Astrocyte of the spinal cord (primary cell): ENCODE results near the gene BECN2.

Experiments used
- DNase-seq: peaks from one replicate; pipeline ENCODE4 v3.0.0; 2011; ENCODE audit warnings: low read depth, low spot score
- H3K4me3 ChIP-seq: 2 replicates; pipeline ENCODE4 v1.5.1; 2011; ENCODE audit warnings: low read depth, mild to moderate bottlenecking, low read length, moderate library complexity
- in situ Hi-C: cut with HindIII; loops from 2 replicates; pipeline ENCODE4 v1.10.0; 2017; ENCODE audit warnings: low sequenced_read_pairs
- TF ChIP-seq, protein P1 (sequence below): IDR thresholded peaks from 2 replicates; pipeline ENCODE4 v1.5.1; 2012; ENCODE audit warnings: low read depth, mild to moderate bottlenecking, low read length, inconsistent platforms

The BECN2 gene

GRCh38 chr1:242002072-242002471 lies 44.5 kb downstream of the BECN2 start:
- TF ChIP-seq, protein P1, sequence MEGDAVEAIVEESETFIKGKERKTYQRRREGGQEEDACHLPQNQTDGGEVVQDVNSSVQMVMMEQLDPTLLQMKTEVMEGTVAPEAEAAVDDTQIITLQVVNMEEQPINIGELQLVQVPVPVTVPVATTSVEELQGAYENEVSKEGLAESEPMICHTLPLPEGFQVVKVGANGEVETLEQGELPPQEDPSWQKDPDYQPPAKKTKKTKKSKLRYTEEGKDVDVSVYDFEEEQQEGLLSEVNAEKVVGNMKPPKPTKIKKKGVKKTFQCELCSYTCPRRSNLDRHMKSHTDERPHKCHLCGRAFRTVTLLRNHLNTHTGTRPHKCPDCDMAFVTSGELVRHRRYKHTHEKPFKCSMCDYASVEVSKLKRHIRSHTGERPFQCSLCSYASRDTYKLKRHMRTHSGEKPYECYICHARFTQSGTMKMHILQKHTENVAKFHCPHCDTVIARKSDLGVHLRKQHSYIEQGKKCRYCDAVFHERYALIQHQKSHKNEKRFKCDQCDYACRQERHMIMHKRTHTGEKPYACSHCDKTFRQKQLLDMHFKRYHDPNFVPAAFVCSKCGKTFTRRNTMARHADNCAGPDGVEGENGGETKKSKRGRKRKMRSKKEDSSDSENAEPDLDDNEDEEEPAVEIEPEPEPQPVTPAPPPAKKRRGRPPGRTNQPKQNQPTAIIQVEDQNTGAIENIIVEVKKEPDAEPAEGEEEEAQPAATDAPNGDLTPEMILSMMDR = no peak
- DNase-seq = no peak
- no peak overlapping the region for H3K4me3 ChIP-seq
- in situ Hi-C loops = no loop called here

DNA sequence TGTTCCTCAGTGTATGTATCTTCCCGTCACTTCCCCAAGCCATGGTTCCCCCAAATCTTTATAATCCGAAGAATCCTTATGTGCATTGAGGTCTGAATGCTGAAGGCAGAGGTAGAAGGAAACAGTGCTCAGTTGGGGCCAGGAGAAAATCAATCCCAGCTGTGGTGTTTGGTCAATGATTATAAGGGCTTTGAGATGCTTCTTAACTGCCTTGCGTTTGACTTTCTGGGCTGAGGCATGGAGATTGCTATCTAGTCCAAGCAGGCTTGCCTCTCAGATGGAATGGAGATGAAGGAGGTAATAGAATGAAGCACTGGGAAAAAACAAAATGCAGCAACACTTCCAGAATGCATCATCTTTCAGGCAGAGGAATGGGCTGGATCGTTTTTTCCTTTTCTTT lies 44.9 kb downstream of the BECN2 start:
- DNase-seq = no peak
- H3K4me3 ChIP-seq = no peak overlapping the region
- TF ChIP-seq, protein P1 = no peak
- in situ Hi-C loops = no loop called here

GRCh38 chr1:242004751-242005495 lies 47.4 kb downstream of the BECN2 start:
- no peak for DNase-seq
- H3K4me3 ChIP-seq = no peak overlapping the region
- TF ChIP-seq, protein P1 = no peak
- in situ Hi-C loops = no loop called here

- in situ Hi-C loops = no loop called here
- no peak for DNase-seq
- H3K4me3 ChIP-seq = no peak overlapping the region
- TF ChIP-seq, protein P1 = no peak
Measured at GRCh38 chr1:242005866-242006535, 48.4 kb downstream of the BECN2 start.

- H3K4me3 ChIP-seq = no peak overlapping the region
- no peak for DNase-seq
- TF ChIP-seq, protein P1 = no peak
- in situ Hi-C loops = no loop called here
Measured at GRCh38 chr1:242006976-242007375, 49.4 kb downstream of the BECN2 start.
